Suprapubic skin (tissue), 4 donors: ENCODE measurements around the gene TEC. TPM values are rescaled to one million over a fixed set of nuclear protein-coding genes. Genes with fewer than 3 reads are reported as not detected.

ENCODE experiments used
- DNase-seq, 2 donors: peaks; one replicate each; pipeline ENCODE4 v3.0.0-alpha.2; 2019; ENCODE audit warnings: low spot score in 2 of 2
- H3K27ac ChIP-seq: fragments of 200-600 bp; sonication (generic); one replicate; pipeline ENCODE4 v1.5.1; 2019
- H3K27me3 ChIP-seq: fragments of 200-600 bp; sonication (generic); one replicate; pipeline ENCODE4 v1.5.1; 2019
- H3K36me3 ChIP-seq: fragments of 200-600 bp; sonication (generic); one replicate; pipeline ENCODE4 v1.5.1; 2019
- H3K4me1 ChIP-seq: fragments of 200-600 bp; sonication (generic); one replicate; pipeline ENCODE4 v1.5.1; 2019
- H3K4me3 ChIP-seq: fragments of 200-600 bp; sonication (generic); one replicate; pipeline ENCODE4 v1.5.1; 2019; ENCODE audit warnings: mild to moderate bottlenecking
- H3K9me3 ChIP-seq: fragments of 200-600 bp; sonication (generic); one replicate; pipeline ENCODE4 v1.5.1; 2019
- CTCF ChIP-seq, 2 donors: fragments of 200-600 bp in 1 of 2; fragments of 450-650 bp in 1 of 2; sonication (generic) in 1 of 2; IDR thresholded peaks; one replicate each; pipeline ENCODE4 v1.5.1; 2016 to 2019; ENCODE audit warnings: antibody characterized with exemption in 2 of 2, mild to moderate bottlenecking in 1 of 2, moderate library complexity in 1 of 2
- EP300 ChIP-seq: sonication (generic); formaldehyde crosslinking; IDR thresholded peaks from one replicate; pipeline ENCODE4 v1.6.1; 2017; ENCODE audit warnings: antibody characterized with exemption
- POLR2A ChIP-seq, 2 donors: fragments of 450-650 bp; IDR thresholded peaks; one replicate each; pipeline ENCODE4 v1.6.1; 2017; ENCODE audit warnings: antibody characterized with exemption in 2 of 2, mild to moderate bottlenecking in 2 of 2, moderate library complexity in 2 of 2
- POLR2AphosphoS5 ChIP-seq, 3 donors: sonication (generic); formaldehyde crosslinking; IDR thresholded peaks; one replicate each; pipeline ENCODE4 v1.6.1; 2017; ENCODE audit warnings: antibody characterized with exemption in 3 of 3
- WGBS: methylation state at CpG from one replicate; pipeline ENCODE4 v1.1.5; 2018; 5-methylcytosine and 5-hydroxymethylcytosine counted together
- total RNA-seq, 4 donors: library from RNA; depleted of rRNA; stranded (reverse); fragments of >200 nt; gene quantifications; one replicate each; pipeline ENCODE4 v1.1.0, GENCODE V29; 2016

Gene TEC
- total RNA-seq, 4 donors from 2014 or later: 4.1 to 18.8 (median 7.2) TPM

GRCh38 chr4:48203819-48204218 lies 65.8 kb downstream of the TEC start:
- Histone ChIP-seq H3K4me3 (no peak overlapping the region), H3K9me3 (no peaks in the 10 kb centered on the region), H3K27me3 (no peaks in the 10 kb centered on the region), H3K36me3 (no peaks in the 10 kb centered on the region), H3K27ac (no peak overlapping the region), H3K4me1 (no peaks in the 10 kb centered on the region)
- WGBS: 76% methylated on average over 3 of the region's 3 CpGs
- TF ChIP-seq EP300: no peak
- TF ChIP-seq CTCF (IDR thresholded peaks at IDR 0.05): no peak
- TF ChIP-seq POLR2AphosphoS5 (IDR thresholded peaks at IDR 0.05): no peak
- TF ChIP-seq POLR2A (IDR thresholded peaks at IDR 0.05): no peak
- no peak for DNase-seq

GRCh38 chr4:48197643-48198237 lies 71.9 kb downstream of the TEC start:
- Histone ChIP-seq H3K27ac (no peak overlapping the region), H3K4me1 (peaks cover 12% of the 10 kb centered on the region), H3K36me3 (no peaks in the 10 kb centered on the region), H3K27me3 (no peaks in the 10 kb centered on the region), H3K4me3 (no peak overlapping the region), H3K9me3 (no peaks in the 10 kb centered on the region)
- DNase-seq: no peak
- 89% methylated on average over 5 of the region's 5 CpGs for WGBS
- TF ChIP-seq EP300: no peak
- no peak for TF ChIP-seq CTCF (IDR thresholded peaks at IDR 0.05)
- no peak for TF ChIP-seq POLR2AphosphoS5 (IDR thresholded peaks at IDR 0.05)
- TF ChIP-seq POLR2A (IDR thresholded peaks at IDR 0.05): no peak

GRCh38 chr4:48196758-48197504 lies 72.7 kb downstream of the TEC start:
- no peak for TF ChIP-seq EP300
- TF ChIP-seq POLR2A (IDR thresholded peaks at IDR 0.05): no peak
- no peak for TF ChIP-seq POLR2AphosphoS5 (IDR thresholded peaks at IDR 0.05)
- no peak for TF ChIP-seq CTCF (IDR thresholded peaks at IDR 0.05)
- Histone ChIP-seq H3K9me3 (no peaks in the 10 kb centered on the region), H3K4me3 (no peak overlapping the region), H3K27me3 (no peaks in the 10 kb centered on the region), H3K4me1 (peaks cover 12% of the 10 kb centered on the region), H3K27ac (no peak overlapping the region), H3K36me3 (no peaks in the 10 kb centered on the region)
- WGBS: 89% methylated on average over 9 of the region's 9 CpGs
- no peak for DNase-seq

GRCh38 chr4:48195853-48196252 lies 73.8 kb downstream of the TEC start:
- no peaks in the 10 kb centered on the region for H3K9me3 ChIP-seq
- WGBS: 93% methylated on average over 3 of the region's 3 CpGs
- H3K27me3 ChIP-seq: no peaks in the 10 kb centered on the region

More at GRCh38 chr4:48195853-48196252, 73.8 kb downstream of the TEC start:
- DNase-seq: no peak
- Histone ChIP-seq H3K4me1 (peaks cover 12% of the 10 kb centered on the region), H3K27ac (no peak overlapping the region), H3K36me3 (no peaks in the 10 kb centered on the region), H3K4me3 (no peak overlapping the region)
- TF ChIP-seq POLR2A (IDR thresholded peaks at IDR 0.05): no peak
- no peak for TF ChIP-seq EP300
- TF ChIP-seq CTCF (IDR thresholded peaks at IDR 0.05): no peak
- TF ChIP-seq POLR2AphosphoS5 (IDR thresholded peaks at IDR 0.05): no peak
